DND-41 (cell line): ENCODE results near the gene FAM83F.

Experiments
- ATAC-seq: fragments of 200-7000 bp; cut with Tn5 transposase; 3 replicates; pipeline ENCODE4 v1.9.1; 2021; ENCODE audit warnings: low read depth; ENCODE audit not compliant: insufficient read depth
- DNase-seq: peaks from one replicate; pipeline ENCODE4 v3.0.0-alpha.2; 2020
- H2AFZ ChIP-seq: 2 replicates; pipeline ENCODE4 v1.6.0; 2012; ENCODE audit warnings: low read depth, low read length
- H3K27ac ChIP-seq: 2 replicates; pipeline ENCODE4 v1.5.1; 2012; ENCODE audit warnings: low read length, inconsistent platforms
- H3K27me3 ChIP-seq: fragments of 200-600 bp; sonication (generic); 2 replicates; pipeline ENCODE4 v1.6.0; 2012; ENCODE audit warnings: low read length, mild to moderate bottlenecking, inconsistent platforms; ENCODE audit not compliant: insufficient read depth, poor library complexity
- H3K36me3 ChIP-seq: 2 replicates; pipeline ENCODE4 v1.5.1; 2012; ENCODE audit warnings: low read length, inconsistent platforms; ENCODE audit not compliant: insufficient read depth
- H3K4me1 ChIP-seq: 2 replicates; pipeline ENCODE4 v1.5.1; 2012; ENCODE audit warnings: mild to moderate bottlenecking, low read length; ENCODE audit not compliant: insufficient read depth
- H3K4me2 ChIP-seq: 2 replicates; pipeline ENCODE4 v1.6.0; 2012; ENCODE audit warnings: mild to moderate bottlenecking, moderate library complexity, low read length, inconsistent platforms; ENCODE audit not compliant: insufficient read depth
- H3K4me3 ChIP-seq, 2 experiments: fragments of 200-600 bp in 1 of 2; shearing (Covaris generic) in 1 of 2; 2 replicates each; pipeline ENCODE4 v1.5.1; 2012 to 2016; ENCODE audit warnings: inconsistent platforms in 2 of 2, low read length in 2 of 2, mild to moderate bottlenecking in 2 of 2, low read depth in 1 of 2, moderate library complexity in 1 of 2
- H3K79me2 ChIP-seq: 2 replicates; pipeline ENCODE4 v1.6.0; 2012; ENCODE audit warnings: low read length, inconsistent platforms; ENCODE audit not compliant: insufficient read depth
- H3K9ac ChIP-seq: 2 replicates; pipeline ENCODE4 v1.6.0; 2012; ENCODE audit warnings: low read depth, mild to moderate bottlenecking, inconsistent platforms, low read length, moderate library complexity
- H3K9me3 ChIP-seq: 2 replicates; pipeline ENCODE4 v1.5.1; 2012; ENCODE audit warnings: low read length, moderate library complexity, mild to moderate bottlenecking, inconsistent platforms; ENCODE audit not compliant: insufficient read depth, severe bottlenecking
- H4K20me1 ChIP-seq: 2 replicates; pipeline ENCODE4 v1.6.0; 2012; ENCODE audit warnings: low read length; ENCODE audit not compliant: insufficient read depth
- CTCF ChIP-seq: IDR thresholded peaks from 2 replicates; pipeline ENCODE4 v1.5.1; 2012; ENCODE audit warnings: borderline replicate concordance, low read length, moderate library complexity, mild to moderate bottlenecking; ENCODE audit not compliant: poor library complexity, severe bottlenecking; ENCODE audit errors: extremely low read depth
- EZH2 ChIP-seq: IDR thresholded peaks from 3 replicates; pipeline ENCODE4 v1.6.1; 2012; ENCODE audit warnings: borderline replicate concordance, low read depth, mild to moderate bottlenecking, moderate library complexity, low read length, inconsistent platforms; ENCODE audit not compliant: severe bottlenecking

Gene FAM83F

GRCh38 chr22:40044870-40045834, 50.4 kb downstream of the FAM83F start:
- no peaks in the 10 kb centered on the region for H3K9me3 ChIP-seq
- H4K20me1 ChIP-seq = peaks cover 28% of the 10 kb centered on the region
- peaks cover 53% of the 10 kb centered on the region for H3K79me2 ChIP-seq
- peak overlapping the region; percentile 99 for H3K4me2 ChIP-seq
- no peaks in the 10 kb centered on the region for H3K27me3 ChIP-seq
- H3K27ac ChIP-seq = peak overlapping the region; percentile 93
- peak overlapping the region; percentile 67 for H3K9ac ChIP-seq
- TF ChIP-seq CTCF (peak; percentile 8), EZH2 (no peak)
- peak overlapping the region; percentile 83 for H2AFZ ChIP-seq
- H3K36me3 ChIP-seq = peaks cover 4% of the 10 kb centered on the region; the same call in 1 of the 2 replicates
- peak overlapping the region; percentile 61 to 87 for H3K4me3 ChIP-seq
- peak; percentile 25 for ATAC-seq
- peak; percentile 85 for DNase-seq
- H3K4me1 ChIP-seq = peaks cover 23% of the 10 kb centered on the region

GRCh38 chr22:40046126-40046525, 51.4 kb downstream of the FAM83F start:
- Histone ChIP-seq H4K20me1 (peaks cover 36% of the 10 kb centered on the region), H3K27me3 (no peaks in the 10 kb centered on the region), H3K4me2 (peak overlapping the region; percentile 99), H3K9ac (peak overlapping the region; percentile 67), H3K27ac (peak overlapping the region; percentile 88; the same call in 1 of the 2 replicates), H3K79me2 (peaks cover 62% of the 10 kb centered on the region), H3K4me1 (peaks cover 26% of the 10 kb centered on the region), H3K36me3 (peaks cover 4% of the 10 kb centered on the region; the same call in 1 of the 2 replicates), H3K4me3 (peak overlapping the region; percentile 61 to 87), H3K9me3 (no peaks in the 10 kb centered on the region), H2AFZ (no peak overlapping the region)
- ATAC-seq = no peak
- no peak for TF ChIP-seq CTCF
- TF ChIP-seq EZH2 = no peak
- no peak for DNase-seq

- no peak overlapping the region for H3K27ac ChIP-seq
- TF ChIP-seq EZH2 = no peak
- no peak for TF ChIP-seq CTCF
- H3K27me3 ChIP-seq = no peaks in the 10 kb centered on the region
- no peak overlapping the region for H2AFZ ChIP-seq
- H3K4me2 ChIP-seq = no peak overlapping the region
- no peak overlapping the region for H3K9ac ChIP-seq
- peaks cover 4% of the 10 kb centered on the region; the same call in 1 of the 2 replicates for H3K36me3 ChIP-seq
- no peaks in the 10 kb centered on the region for H3K9me3 ChIP-seq
- no peak overlapping the region for H3K4me3 ChIP-seq
- peaks cover 33% of the 10 kb centered on the region for H3K4me1 ChIP-seq
- peaks cover 97% of the 10 kb centered on the region for H3K79me2 ChIP-seq
- no peak for ATAC-seq
- H4K20me1 ChIP-seq = peaks cover 64% of the 10 kb centered on the region
- DNase-seq = no peak
Measured at GRCh38 chr22:40050258-40050657, 55.5 kb downstream of the FAM83F start.
